ENCODE data around the gene XKR7.

Gene XKR7

DNA sequence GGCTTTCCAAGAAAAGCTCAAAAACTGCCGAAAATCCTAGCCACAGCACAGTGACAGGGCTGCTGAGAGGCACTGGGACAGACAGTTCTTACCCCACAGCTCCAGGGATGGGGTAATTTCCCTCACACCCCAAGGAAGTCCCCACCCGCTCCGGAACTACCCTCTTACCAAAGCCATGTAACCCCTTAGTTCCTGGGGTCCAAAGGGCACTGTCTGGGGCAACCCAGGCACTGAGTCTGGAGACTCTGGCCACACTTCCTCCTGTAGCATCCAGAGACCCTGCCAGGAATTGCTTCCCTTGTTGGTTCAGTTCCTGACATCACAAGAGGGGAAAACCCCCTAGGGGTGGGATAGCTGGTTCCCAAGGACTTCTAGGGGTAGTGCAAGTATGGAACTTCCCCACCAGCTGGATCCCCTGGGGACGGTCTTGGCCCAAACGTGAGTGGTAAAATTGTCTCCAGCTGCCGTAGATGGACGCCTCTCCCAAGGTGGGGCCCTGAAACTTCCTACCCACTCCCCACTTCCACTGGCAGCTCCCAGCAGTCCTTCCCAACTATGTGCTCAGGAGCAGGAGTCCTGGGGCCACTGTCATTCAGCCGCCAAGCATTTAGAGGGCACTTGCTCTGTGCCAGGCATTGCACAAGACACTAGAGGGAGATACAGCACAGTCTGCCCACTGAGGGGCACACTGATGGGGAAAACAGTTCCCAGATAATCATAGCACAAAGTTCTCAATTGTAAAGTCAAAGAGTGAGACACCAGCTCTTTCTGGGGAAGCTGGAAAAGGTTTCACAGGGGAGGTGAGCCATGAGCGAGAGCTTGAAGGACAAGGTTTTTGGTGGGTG, 66.9 kb downstream of the XKR7 start:
- no peak for DNase-seq (ENCODE audit: low read depth, low spot score)
- no peak overlapping the region for H3K27ac ChIP-seq

DNA sequence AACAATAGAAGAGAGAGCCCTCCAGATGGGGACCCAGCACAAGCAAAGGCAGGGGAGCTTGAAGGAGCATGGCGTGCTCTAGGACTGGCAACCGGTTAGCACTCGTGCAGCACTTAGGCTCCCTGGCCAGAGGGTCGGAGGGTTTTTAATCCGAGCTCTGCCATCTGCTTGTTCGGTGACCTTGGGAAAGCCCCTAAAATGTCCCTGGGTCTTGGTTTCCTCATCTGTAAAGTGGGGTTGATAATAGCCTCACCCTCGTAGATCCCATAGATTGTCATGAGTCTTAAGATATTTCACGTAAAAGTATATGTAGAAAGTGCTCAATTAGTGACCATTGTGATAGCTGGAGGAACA, 67.5 kb downstream of the XKR7 start:
- no peak overlapping the region for H3K27ac ChIP-seq
- no peak for DNase-seq (ENCODE audit: low read depth, low spot score)

DNA sequence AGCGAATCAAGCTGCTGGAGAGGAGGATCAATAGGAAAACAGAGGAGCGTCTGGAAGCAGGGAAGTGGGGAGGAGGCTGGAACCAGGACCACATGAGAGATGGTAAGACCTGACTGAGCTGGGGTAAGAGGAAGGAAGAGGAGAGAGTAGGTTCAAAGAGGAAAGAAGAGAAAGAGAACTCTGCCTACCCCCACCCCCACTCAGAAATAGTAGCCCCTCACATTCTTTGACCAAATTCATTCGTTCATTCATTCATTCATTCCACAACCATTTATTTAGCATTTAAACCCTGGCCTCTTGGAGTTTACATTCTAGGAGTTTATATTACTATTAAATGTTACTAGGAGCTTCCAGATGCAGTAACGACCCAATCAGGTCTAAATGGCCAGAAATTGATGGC, 68.3 kb downstream of the XKR7 start:
- H3K27ac ChIP-seq = no peak overlapping the region
- no peak for DNase-seq (ENCODE audit: low read depth, low spot score)

DNA sequence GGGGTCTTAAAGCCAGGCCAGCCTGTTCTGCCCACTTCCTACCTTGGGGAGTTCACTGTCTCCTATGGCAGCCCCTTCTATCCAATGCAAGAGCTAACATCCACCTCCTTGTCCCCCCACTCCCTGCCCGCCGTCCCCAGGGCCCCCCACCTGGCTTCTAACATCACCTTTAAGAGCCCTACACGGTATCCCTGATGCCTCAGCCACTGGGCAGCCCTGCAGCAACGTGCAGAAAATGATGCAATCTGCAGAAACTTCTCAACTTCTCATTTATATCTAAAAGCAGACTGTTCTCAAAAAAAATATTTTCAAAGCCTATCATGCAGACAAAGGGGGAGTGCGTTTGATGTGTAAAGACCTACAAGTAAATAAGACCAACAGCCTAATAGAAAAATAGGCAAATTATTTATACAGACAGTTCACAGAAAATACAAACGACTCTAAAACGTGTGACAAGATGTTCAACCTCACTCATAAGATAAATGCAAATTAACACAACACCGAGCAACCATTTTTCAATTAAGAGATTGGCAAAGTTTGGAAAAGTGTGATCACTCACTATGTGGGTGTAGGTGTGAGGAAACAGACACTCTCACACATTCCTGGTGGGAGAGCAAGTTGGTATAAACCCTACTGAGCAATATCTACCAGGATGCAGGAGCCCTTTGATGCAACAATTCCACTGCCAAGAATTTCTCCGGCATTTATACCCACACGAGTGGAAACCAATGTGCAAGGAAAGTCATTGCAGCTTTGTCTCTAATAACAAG, 69.0 kb downstream of the XKR7 start:
- no peak overlapping the region for H3K27ac ChIP-seq

DNA sequence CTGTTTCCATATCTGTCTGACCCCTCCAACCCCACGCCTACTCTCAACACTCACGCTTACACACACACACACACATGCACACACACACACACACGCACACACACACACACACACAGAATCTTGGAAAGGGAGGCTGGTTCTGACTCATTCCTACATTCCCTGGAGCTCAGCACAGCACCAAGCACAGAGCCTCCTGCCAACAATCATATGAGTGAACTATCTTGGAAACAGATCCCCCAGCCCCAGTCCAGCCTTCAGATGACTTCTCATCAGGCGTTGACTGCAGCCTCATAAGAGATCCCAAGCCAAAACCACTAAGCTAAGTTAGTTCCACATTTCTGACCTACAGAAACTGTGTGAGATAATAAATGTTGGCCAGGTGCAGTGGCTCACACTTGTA, 70.0 kb downstream of the XKR7 start:
- no peak overlapping the region for H3K27ac ChIP-seq
- DNase-seq (ENCODE audit: low read depth, low spot score) = no peak

More for the DNA sequence above, 69.0 kb downstream of the XKR7 start:
- DNase-seq (ENCODE audit: low read depth, low spot score) = no peak

DNA sequence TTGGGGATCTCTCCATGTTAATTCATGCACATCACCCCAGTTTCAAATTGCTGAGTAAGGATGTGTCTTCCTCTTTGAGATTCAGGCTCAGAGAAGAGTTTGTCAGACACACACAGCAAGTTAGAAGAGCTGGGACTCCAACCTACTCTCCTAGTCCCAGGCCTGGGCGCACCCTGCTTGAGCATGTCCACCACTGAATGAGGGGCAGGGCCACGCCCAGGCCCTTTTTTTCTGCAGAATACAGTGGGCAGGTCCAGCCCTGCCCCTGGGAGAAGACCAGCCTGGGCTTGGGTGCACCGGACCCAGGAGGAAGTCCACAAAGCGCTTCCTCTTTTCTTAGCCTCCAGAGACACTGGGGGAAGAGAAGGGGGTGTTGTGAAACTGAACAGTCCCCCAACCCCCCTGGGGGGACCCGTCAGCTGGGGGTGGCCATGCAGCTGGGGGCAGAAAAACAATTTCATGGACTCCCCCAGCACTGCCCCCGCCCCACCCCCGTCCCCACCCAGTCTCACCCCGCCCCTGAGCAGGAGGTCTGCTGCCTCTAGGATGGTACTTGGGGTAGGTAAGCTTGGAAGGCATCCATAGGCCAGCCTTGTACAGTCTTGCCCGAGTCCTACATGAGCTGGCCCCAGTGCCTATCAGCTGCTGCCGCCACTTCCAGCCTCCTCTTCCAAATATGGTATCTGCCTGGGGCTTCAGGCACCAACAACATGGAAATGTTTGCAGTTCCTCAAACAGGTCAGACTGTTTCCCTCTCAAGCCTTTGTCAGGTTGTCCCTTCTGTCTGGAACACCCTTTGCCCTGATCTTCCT, 72.4 kb downstream of the XKR7 start:
- peak; percentile 24 for DNase-seq (ENCODE audit: low read depth, low spot score)
- H3K27ac ChIP-seq = peak overlapping the region; percentile 40

DNA sequence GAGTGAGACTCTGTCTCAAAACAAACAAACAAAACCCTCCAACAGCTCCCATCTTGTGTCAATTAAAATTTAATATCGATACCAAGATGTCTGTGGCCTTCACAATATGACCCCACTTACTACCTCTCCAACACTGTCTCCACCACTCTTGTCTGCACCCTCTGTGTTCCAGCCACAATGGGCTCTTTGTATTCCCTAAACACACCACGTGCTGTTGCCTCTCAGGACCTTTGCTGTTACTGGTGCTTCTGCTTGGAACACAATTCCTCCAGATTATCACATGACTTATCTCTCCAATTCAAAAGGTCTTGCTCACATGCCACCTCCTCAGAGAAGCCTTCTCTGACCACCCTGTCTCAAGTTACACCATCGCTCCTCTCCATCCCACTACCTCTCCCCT, 78.0 kb downstream of the XKR7 start:
- DNase-seq (ENCODE audit: low read depth, low spot score) = no peak
- no peak overlapping the region for H3K27ac ChIP-seq

DNA sequence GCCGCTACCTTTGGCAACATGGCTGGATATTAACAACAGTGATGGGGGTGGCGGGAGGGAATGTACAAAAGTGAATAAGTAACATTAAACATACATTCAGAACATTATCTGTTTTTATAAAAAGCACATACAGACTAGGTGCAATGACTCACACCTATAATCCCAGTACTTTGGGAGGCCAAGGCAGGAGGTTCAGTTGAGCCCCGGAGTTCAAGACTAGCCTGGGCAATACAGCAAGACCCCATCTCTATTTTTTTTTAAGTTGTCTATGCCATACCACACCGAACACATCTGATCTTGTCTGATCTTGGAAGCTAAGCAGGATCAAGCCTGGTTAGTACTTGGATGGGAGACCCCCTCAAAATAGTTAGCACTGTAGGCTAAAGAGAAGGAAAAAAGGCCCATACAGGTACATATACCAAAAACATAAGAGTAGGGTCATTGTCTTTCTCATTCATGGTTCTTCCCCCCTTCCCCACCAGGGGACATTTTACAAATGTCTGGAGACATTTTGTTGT, 82.4 kb downstream of the XKR7 start:
- no peak overlapping the region for H3K27ac ChIP-seq
- DNase-seq (ENCODE audit: low read depth, low spot score) = no peak

DNA sequence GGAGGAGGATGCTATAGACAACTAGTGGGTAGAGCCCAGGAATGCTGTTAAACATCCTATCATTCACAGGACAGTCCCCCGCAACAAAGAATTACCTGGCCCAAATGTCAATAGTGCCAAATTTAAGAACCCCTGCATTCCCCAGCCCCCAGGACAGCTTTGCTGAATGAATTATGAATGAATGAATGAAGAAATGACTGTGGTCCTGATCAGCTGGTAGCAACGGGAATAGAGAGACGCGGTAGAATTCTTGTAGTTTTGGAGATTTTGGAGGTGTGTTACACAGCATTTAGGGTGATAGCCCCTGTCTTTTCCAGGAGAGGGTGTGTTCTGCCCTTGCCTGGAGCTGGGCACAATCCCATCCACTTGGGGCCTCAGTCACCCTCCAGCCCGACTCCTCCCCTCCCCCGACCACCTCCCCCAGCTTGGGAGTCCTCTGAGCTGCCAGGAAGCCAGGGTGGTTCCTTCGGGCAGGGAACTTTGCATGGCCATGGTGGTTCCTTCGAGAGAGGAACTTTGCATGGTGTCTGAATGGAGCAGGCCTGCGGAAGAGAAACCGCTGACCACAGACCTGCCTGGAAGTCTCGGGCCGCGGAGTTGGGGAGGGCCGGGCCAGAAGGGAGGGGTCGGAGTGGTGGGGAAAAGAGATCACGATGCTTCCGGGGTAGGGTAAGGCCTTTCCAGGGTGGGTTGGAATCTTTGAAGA, 83.1 kb downstream of the XKR7 start:
- H3K27ac ChIP-seq = no peak overlapping the region
- no peak for DNase-seq (ENCODE audit: low read depth, low spot score)

DNA sequence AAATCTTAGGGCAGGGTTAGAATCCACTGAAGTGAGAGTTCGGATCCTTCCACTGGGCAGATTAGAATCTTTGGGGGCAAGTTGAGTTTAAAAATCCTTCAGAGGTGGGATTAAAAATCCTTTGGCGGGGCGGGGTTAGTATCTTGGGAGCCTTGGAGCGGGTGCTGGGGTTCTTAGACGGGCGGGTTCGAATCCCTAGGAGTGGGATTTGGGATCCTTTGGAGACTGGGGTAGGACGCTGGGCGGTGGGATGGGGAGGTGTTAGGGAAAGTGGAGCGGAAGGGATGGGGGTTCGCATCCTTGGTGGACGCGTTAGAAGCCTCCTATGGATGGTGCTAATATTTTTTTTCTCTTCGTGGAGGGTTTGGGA, 83.8 kb downstream of the XKR7 start:
- H3K27ac ChIP-seq = no peak overlapping the region
- no peak for DNase-seq (ENCODE audit: low read depth, low spot score)

DNA sequence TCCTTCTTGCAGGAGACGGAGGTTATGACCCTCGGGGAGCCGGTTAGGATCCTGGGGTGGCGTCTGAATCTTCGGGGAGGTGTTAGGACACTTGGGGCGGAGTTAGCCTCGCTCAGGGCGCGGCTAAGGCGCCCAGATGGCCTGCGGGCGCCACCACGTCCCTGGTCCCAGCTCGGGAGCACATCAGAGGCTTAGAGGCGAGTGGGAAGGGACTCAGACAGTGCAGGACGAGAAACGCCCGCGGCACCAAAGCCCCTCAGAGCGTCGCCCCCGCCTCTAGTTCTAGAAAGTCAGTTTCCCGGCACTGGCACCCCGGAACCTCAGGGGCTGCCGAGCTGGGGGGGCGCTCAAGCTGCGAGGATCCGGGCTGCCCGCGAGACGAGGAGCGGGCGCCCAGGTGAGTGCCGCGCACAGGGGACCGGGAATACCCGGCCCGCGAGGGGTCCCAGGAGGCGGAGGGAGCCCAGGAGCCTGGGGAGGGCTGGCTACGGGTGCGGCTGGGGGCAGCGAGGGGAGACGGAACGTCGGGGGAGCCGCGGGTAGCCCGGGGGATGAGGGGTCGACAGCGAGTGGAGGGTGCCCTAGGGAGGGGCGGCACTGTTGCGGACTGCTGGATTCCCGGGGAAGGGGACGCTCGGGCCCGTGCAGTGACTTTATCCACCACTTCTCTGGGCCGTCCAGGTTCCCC, 84.3 kb downstream of the XKR7 start, which contains the start of gene HCK:
TSS of gene HCK (plus strand) at position 153 of the 688 bp plus-strand sequence.
- H3K27ac ChIP-seq = no peak within 1 kb of the TSS
- no peak for DNase-seq (ENCODE audit: low read depth, low spot score)

DNA sequence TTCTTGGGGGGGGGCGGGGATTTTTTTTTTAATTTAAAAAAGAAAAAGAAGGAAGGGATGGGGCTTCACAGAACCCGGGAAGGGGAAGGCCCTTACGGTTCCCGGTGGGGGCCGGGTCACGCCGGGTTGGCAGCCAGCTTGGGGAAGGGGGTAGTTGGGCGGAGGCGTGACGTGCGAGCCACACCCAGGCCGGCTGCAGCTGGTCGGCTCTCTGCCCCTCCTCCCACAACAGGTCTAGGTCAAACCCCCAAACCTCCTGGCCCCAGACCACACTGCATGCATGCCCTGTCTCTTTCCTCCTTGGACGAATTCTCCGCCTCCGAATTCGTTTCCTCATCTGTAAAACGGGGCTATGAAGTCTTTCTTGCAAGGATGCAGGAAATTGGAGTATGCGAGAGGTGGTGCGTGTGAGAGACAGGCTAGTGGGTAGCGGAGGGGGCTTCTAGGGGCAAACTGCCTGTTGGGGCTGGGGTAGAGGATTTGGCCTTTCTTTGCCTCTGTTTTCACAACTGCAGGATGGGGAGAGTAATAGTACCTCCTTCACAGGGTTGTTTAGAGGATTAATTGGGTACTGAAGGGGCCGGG, 84.9 kb downstream of the XKR7 start:
- no peak overlapping the region for H3K27ac ChIP-seq
- DNase-seq (ENCODE audit: low read depth, low spot score) = no peak
